GM12801 (cell line): ENCODE results near the gene FRMD6.

Source experiments
- CTCF ChIP-seq: IDR thresholded peaks from one replicate; pipeline ENCODE4 v1.5.1; 2011; ENCODE audit warnings: control low read depth; ENCODE audit not compliant: insufficient read length; ENCODE audit errors: extremely low read depth

FRMD6 gene

GRCh38 chr14:51674294-51675002 lies 22.7 kb downstream of the FRMD6 start:
- TF ChIP-seq CTCF = no peak

GRCh38 chr14:51676549-51676948 lies 24.8 kb downstream of the FRMD6 start:
- TF ChIP-seq CTCF = no peak

- no peak for TF ChIP-seq CTCF
Observed at GRCh38 chr14:51677266-51677665, 25.6 kb downstream of the FRMD6 start.

GRCh38 chr14:51677738-51678137 lies 26.0 kb downstream of the FRMD6 start:
- no peak for TF ChIP-seq CTCF

- TF ChIP-seq CTCF = no peak
Observed at GRCh38 chr14:51680031-51680430, 28.3 kb downstream of the FRMD6 start.

GRCh38 chr14:51681411-51681810 lies 29.7 kb downstream of the FRMD6 start:
- TF ChIP-seq CTCF = no peak

- TF ChIP-seq CTCF = no peak
Observed at GRCh38 chr14:51682411-51682810, 30.7 kb downstream of the FRMD6 start.

- no peak for TF ChIP-seq CTCF
Observed at GRCh38 chr14:51684760-51685159, 33.0 kb downstream of the FRMD6 start.
